Panc1 (cell line): Measurements from ENCODE around the gene CLCN7. TPM values are rescaled to one million over a fixed set of nuclear protein-coding genes. Genes with fewer than 3 reads are reported as not detected.
"Not testable (repeated sequence)": the region's sequence is repeated elsewhere in the genome, so short reads cannot be mapped to it uniquely, and the experiment has no call there.

ENCODE experiments used
- ATAC-seq: fragments of 200-7000 bp; cut with Tn5 transposase; 2 replicates; pipeline ENCODE4 v1.9.1; 2020; ENCODE audit warnings: mild to moderate bottlenecking, moderate library complexity
- BruUV-seq: library from RNA; stranded (reverse); fragments of 400-500 nt; replicated peaks from 2 replicates; lab custom pipeline; 2021; lab: Mats Ljungman, UMichigan
- CTCF ChIA-PET: fragments of 300-600 bp; sonication (Branson Sonifier 250); formaldehyde crosslinking; loops from one replicate; lab custom pipeline; 2022; ENCODE audit warnings: antibody characterized with exemption; lab: Charles Lee
- POLR2A ChIA-PET: fragments of 300-600 bp; sonication (Branson Sonifier 250); formaldehyde crosslinking; loops from one replicate; lab custom pipeline; 2022; ENCODE audit warnings: antibody characterized with exemption; lab: Charles Lee
- DNase-seq: peaks from one replicate; pipeline ENCODE4 v3.0.0-alpha.2; 2010; ENCODE audit warnings: low read depth, low spot score
- H3K27ac ChIP-seq: 2 replicates; pipeline ENCODE4 v1.5.1; 2011; ENCODE audit warnings: mild to moderate bottlenecking, low read length, inconsistent platforms
- H3K27me3 ChIP-seq: fragments of 200-500 bp; sonication (Bioruptor generic); 2 replicates; pipeline ENCODE4 v1.6.0; 2014; ENCODE audit warnings: low read length, inconsistent platforms; ENCODE audit not compliant: control insufficient read depth, insufficient read depth
- H3K36me3 ChIP-seq: fragments of 200-500 bp; sonication (Bioruptor generic); 2 replicates; pipeline ENCODE4 v1.5.1; 2014; ENCODE audit warnings: inconsistent platforms, mild to moderate bottlenecking, low read length, moderate library complexity; ENCODE audit not compliant: control insufficient read depth, insufficient read depth
- H3K4me1 ChIP-seq: 2 replicates; pipeline ENCODE4 v1.5.1; 2011; ENCODE audit warnings: inconsistent platforms, mild to moderate bottlenecking, low read length, moderate library complexity; ENCODE audit not compliant: control insufficient read depth, insufficient read depth
- H3K4me3 ChIP-seq, 2 experiments: 2 replicates each; pipeline ENCODE4 v1.5.1; 2011 to 2012; ENCODE audit warnings: low read depth in 2 of 2, low read length in 2 of 2, mild to moderate bottlenecking in 2 of 2, inconsistent platforms in 1 of 2, moderate library complexity in 1 of 2
- H3K9me3 ChIP-seq: fragments of 200-500 bp; sonication (Bioruptor generic); 2 replicates; pipeline ENCODE4 v1.5.1; 2014; ENCODE audit warnings: low read depth, mild to moderate bottlenecking, inconsistent platforms, low read length, moderate library complexity; ENCODE audit not compliant: control insufficient read depth, insufficient read depth
- CTCF ChIP-seq: fragments of 450-650 bp; IDR thresholded peaks from 2 replicates; pipeline ENCODE4 v1.5.1; 2017; ENCODE audit warnings: mild to moderate bottlenecking
- POLR2AphosphoS5 ChIP-seq: IDR thresholded peaks from 2 replicates; pipeline ENCODE4 v1.6.1; 2012; ENCODE audit warnings: mild to moderate bottlenecking, low read depth, low read length, moderate library complexity
- REST ChIP-seq, 2 experiments: IDR thresholded peaks; 2 replicates each; pipeline ENCODE4 v1.6.1; 2011 to 2012; ENCODE audit warnings: low read depth in 2 of 2, control low read depth in 1 of 2, low read length in 1 of 2, mild to moderate bottlenecking in 1 of 2, moderate library complexity in 1 of 2; ENCODE audit not compliant: insufficient read depth in 1 of 2
- SIN3A ChIP-seq: IDR thresholded peaks from 2 replicates; pipeline ENCODE4 v1.6.1; 2012; ENCODE audit warnings: low read depth, mild to moderate bottlenecking, low read length, moderate library complexity, borderline replicate concordance; ENCODE audit not compliant: insufficient read depth
- TCF7L2 ChIP-seq: IDR thresholded peaks from 2 replicates; pipeline ENCODE4 v1.6.1; 2011; ENCODE audit warnings: mild to moderate bottlenecking, low read depth, low read length, inconsistent platforms
- in situ Hi-C: cut with HindIII; loops from 2 replicates; pipeline ENCODE4 v1.10.0; 2016; ENCODE audit warnings: low sequenced_read_pairs, low pct_unique_long_range_greater_than_20kb
- intact Hi-C: fragments of 100-400 bp; cut with micrococcal nuclease; formaldehyde crosslinking; loops from one replicate; pipeline ENCODE4 v1.10.0; 2022; ENCODE audit not compliant: unreplicated experiment
- total RNA-seq: library from RNA; stranded (reverse); gene quantifications from one replicate; pipeline ENCODE4 v1.2.1, GENCODE V29; 2021; ENCODE audit not compliant: unreplicated experiment

Gene CLCN7
- total RNA-seq, 1 experiment from 2014 or later = 179 TPM

DNA sequence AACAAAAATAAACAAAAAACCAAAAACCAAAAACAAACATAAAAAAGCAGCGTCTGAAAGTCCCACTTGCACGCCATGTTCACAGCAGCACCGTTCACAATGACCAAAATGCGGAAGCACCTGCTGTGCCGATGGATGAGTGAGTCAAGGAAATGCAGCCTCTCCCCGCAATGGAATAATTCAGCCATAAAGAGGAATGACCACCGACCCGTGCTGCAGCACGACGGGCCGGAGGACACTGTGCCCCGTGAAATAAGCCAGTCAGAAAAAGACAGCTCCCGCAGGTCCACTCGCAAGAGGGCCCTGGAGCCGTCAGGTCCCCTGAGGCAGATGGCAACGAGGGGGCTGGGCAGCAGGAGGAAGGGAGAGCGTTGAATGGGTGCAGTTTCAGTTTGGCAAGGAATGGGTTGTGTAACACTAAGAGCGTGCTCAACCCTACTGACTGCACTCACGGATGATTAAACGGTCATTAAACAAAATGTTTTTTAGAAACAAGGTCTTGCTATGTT, 5.1 kb downstream of the CLCN7 start:
- intact Hi-C loops (no loop called here), in situ Hi-C loops (no loop called here)
- DNase-seq (no peak), ATAC-seq (no peak)
- no peak for TF ChIP-seq REST (IDR thresholded peaks at IDR 0.05; ENCODE audit: insufficient read depth in 1 of 2, low read depth in 2 of 2, low read length in 1 of 2)
- no peak for TF ChIP-seq TCF7L2
- no peak for TF ChIP-seq CTCF
- TF ChIP-seq SIN3A = no peak
- TF ChIP-seq POLR2AphosphoS5 = no peak
- H3K9me3 ChIP-seq = no peaks in the 10 kb centered on the region
- no peak overlapping the region; the same call in 1 of the 2 replicates for H3K27ac ChIP-seq
- H3K36me3 ChIP-seq = no peaks in the 10 kb centered on the region; the same call in 1 of the 2 replicates
- POLR2A ChIA-PET = no interaction called here
- BruUV-seq = no TSS peak
- no peak overlapping the region for H3K4me3 ChIP-seq
- CTCF ChIA-PET = no interaction called here
- H3K4me1 ChIP-seq = peaks cover 28% of the 10 kb centered on the region
- H3K27me3 ChIP-seq = no peaks in the 10 kb centered on the region

- ATAC-seq = not testable (repeated sequence)
Observed at GRCh38 chr16:1469141-1469540, 5.7 kb downstream of the CLCN7 start.

GRCh38 chr16:1468426-1468810, 6.4 kb downstream of the CLCN7 start:
- Histone ChIP-seq H3K9me3 (no peaks in the 10 kb centered on the region), H3K4me1 (peaks cover 22% of the 10 kb centered on the region), H3K4me3 (no peak overlapping the region), H3K27me3 (no peaks in the 10 kb centered on the region), H3K27ac (no peak overlapping the region), H3K36me3 (no peaks in the 10 kb centered on the region)
- in situ Hi-C loops = no loop called here
- no TSS peak for BruUV-seq
- CTCF ChIA-PET = no interaction called here
- POLR2A ChIA-PET = no interaction called here
- no peak for DNase-seq
- ATAC-seq = no peak
- TF ChIP-seq CTCF (no peak), POLR2AphosphoS5 (no peak), REST (IDR thresholded peaks at IDR 0.05; ENCODE audit: insufficient read depth in 1 of 2, low read depth in 2 of 2, low read length in 1 of 2) (no peak), TCF7L2 (no peak), SIN3A (no peak)
- intact Hi-C loops = no loop called here

More at GRCh38 chr16:1469141-1469540, 5.7 kb downstream of the CLCN7 start:
- peaks cover 28% of the 10 kb centered on the region for H3K4me1 ChIP-seq
- CTCF ChIA-PET, H3K9me3 ChIP-seq, BruUV-seq, H3K4me3 ChIP-seq, H3K36me3 ChIP-seq, POLR2A ChIA-PET, intact Hi-C loops, in situ Hi-C loops, H3K27ac ChIP-seq, H3K27me3 ChIP-seq, DNase-seq: not testable (repeated sequence)
